Mammary epithelial cell (primary cell): Measurements from ENCODE around the gene C12orf75.

Experiments
- CTCF ChIP-seq, 2 donors: IDR thresholded peaks in 1 of 2; conservative IDR thresholded peaks in 1 of 2; 2 replicates each; pipeline ENCODE4 v1.5.1; 2011 to 2012; ENCODE audit warnings: inconsistent platforms in 2 of 2, low read length in 2 of 2, mild to moderate bottlenecking in 2 of 2, control low read depth in 1 of 2, low read depth in 1 of 2; ENCODE audit not compliant: insufficient read depth in 1 of 2; ENCODE audit errors: extremely low read depth in 1 of 2
- EZH2 ChIP-seq: IDR thresholded peaks from 2 replicates; pipeline ENCODE4 v1.6.1; 2012; ENCODE audit warnings: low read length, inconsistent platforms, borderline replicate concordance

DNA sequence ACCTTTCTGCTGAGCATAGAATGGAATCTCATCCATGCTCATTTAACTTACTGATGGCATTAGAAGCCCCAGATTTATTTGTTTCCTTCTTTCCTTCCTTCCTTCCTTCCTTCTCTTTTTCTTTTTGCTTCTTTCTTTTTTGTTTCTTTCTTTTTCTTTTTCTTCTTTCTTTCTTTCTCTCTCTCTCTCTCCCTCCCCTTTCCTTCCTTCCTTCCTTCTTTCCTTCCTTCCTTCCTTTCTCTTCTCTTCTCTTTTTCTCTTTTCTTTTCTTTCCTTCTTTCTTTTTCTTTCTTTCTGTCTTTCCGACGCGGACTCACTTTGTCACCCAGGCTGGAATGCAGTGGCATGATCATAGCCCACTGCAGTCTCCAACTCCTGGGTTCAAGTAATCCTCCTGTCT lies 55.9 kb downstream of the C12orf75 start:
- no peak for TF ChIP-seq CTCF (conservative IDR thresholded peaks at IDR 0.05 in 1 of 2, IDR thresholded peaks at IDR 0.05 in 1 of 2; ENCODE audit: extremely low read depth in 1 of 2, insufficient read depth in 1 of 2, low read depth in 1 of 2, low read length in 2 of 2)
- TF ChIP-seq EZH2: no peak
